NK-92 (cell line): ENCODE results near the gene VPS37D.
"Not testable (repeated sequence)": the region's sequence is repeated elsewhere in the genome, so short reads cannot be mapped to it uniquely, and the experiment has no call there.

Experiments used
- DNase-seq: peaks from one replicate; lab custom pipeline; 2025; ENCODE audit not compliant: unreplicated experiment; lab: John Stamatoyannopoulos, UW

Gene VPS37D

GRCh38 chr7:73667344-73668102 lies at the start of gene VPS37D:
VPS37D (plus strand) TSS chr7:73667831; CDS start chr7:73667959, 128 bp downstream.
- peak; percentile 51 for DNase-seq

- DNase-seq = no peak
Measured at GRCh38 chr7:73618538-73618937, 49.1 kb upstream of the VPS37D start.

GRCh38 chr7:73619394-73619793 lies 48.2 kb upstream of the VPS37D start:
- DNase-seq = not testable (repeated sequence)

GRCh38 chr7:73621168-73622063 lies 46.2 kb upstream of the VPS37D start:
- no peak for DNase-seq

- DNase-seq = no peak
Measured at GRCh38 chr7:73622527-73622908, 45.1 kb upstream of the VPS37D start.

GRCh38 chr7:73622909-73623797 lies 44.5 kb upstream of the VPS37D start:
- no peak for DNase-seq

GRCh38 chr7:73623798-73624668 lies 43.6 kb upstream of the VPS37D start, which contains the start of gene MLXIPL:
MLXIPL (minus strand) TSS chr7:73624522; CDS start chr7:73624492, 30 bp downstream.
- DNase-seq = no peak

GRCh38 chr7:73624669-73625001 lies 43.0 kb upstream of the VPS37D start:
- no peak for DNase-seq

GRCh38 chr7:73625276-73625675 lies 42.4 kb upstream of the VPS37D start:
- no peak for DNase-seq

- DNase-seq = no peak
Measured at GRCh38 chr7:73626814-73627213, 40.8 kb upstream of the VPS37D start.

GRCh38 chr7:73628504-73628903 lies 39.1 kb upstream of the VPS37D start:
- DNase-seq = no peak

- no peak for DNase-seq
Measured at GRCh38 chr7:73631558-73631957, 36.1 kb upstream of the VPS37D start.

GRCh38 chr7:73633323-73633722 lies 34.3 kb upstream of the VPS37D start:
- no peak for DNase-seq

GRCh38 chr7:73633844-73634243 lies 33.8 kb upstream of the VPS37D start:
- no peak for DNase-seq

GRCh38 chr7:73635428-73636200 lies 32.0 kb upstream of the VPS37D start:
- no peak for DNase-seq

- no peak for DNase-seq
Measured at GRCh38 chr7:73638911-73639310, 28.7 kb upstream of the VPS37D start.

GRCh38 chr7:73642834-73643233 lies 24.8 kb upstream of the VPS37D start:
- DNase-seq = no peak

- no peak for DNase-seq
Measured at GRCh38 chr7:73644688-73645286, 22.8 kb upstream of the VPS37D start.

- DNase-seq = no peak
Measured at GRCh38 chr7:73645643-73646174, 21.9 kb upstream of the VPS37D start.
